ENCODE results near the gene HAP1. TPM values are rescaled to one million over a fixed set of nuclear protein-coding genes. Genes with fewer than 3 reads are reported as not detected.

HAP1 gene
- total RNA-seq, 1 donor from 2014 or later = 0.11 TPM

GRCh38 chr17:41762841-41763240, 28.4 kb upstream of the HAP1 start:
- intact Hi-C loops (cut with micrococcal nuclease) = no loop called here
- no peak overlapping the region for H3K4me3 Mint-ChIP-seq
- no peak overlapping the region for H3K27ac Mint-ChIP-seq
- peaks cover 21% of the 10 kb centered on the region for H3K4me1 Mint-ChIP-seq
- ATAC-seq (ENCODE audit: low read depth) (no peak), DNase-seq (no peak)
- H3K27me3 Mint-ChIP-seq = no peaks in the 10 kb centered on the region
- CTCF ChIA-PET = no interaction called here
- peaks cover 71% of the 10 kb centered on the region for H3K36me3 Mint-ChIP-seq (ENCODE audit: low read depth)
- no peak for TF ChIP-seq CTCF (IDR thresholded peaks at IDR 0.05)
- POLR2A ChIA-PET = interaction anchor here (0.8 kb wide), 1 partner anchor 124 kb away, joined by 9 read pairs; no protein-coding TSS in a partner anchor
- H3K9me3 Mint-ChIP-seq = no peaks in the 10 kb centered on the region

- POLR2A ChIA-PET = interaction anchor here (0.8 kb wide), 1 partner anchor 125 kb away, joined by 9 read pairs; no protein-coding TSS in a partner anchor
- no peak for ATAC-seq (ENCODE audit: low read depth)
- peaks cover 21% of the 10 kb centered on the region for H3K4me1 Mint-ChIP-seq
- H3K27me3 Mint-ChIP-seq = no peaks in the 10 kb centered on the region
- no peaks in the 10 kb centered on the region for H3K9me3 Mint-ChIP-seq
- TF ChIP-seq CTCF (IDR thresholded peaks at IDR 0.05) = no peak
- no peak overlapping the region for H3K4me3 Mint-ChIP-seq
- H3K27ac Mint-ChIP-seq = no peak overlapping the region
- CTCF ChIA-PET = no interaction called here
- intact Hi-C loops (cut with micrococcal nuclease) = no loop called here
- DNase-seq = no peak
- peaks cover 71% of the 10 kb centered on the region for H3K36me3 Mint-ChIP-seq (ENCODE audit: low read depth)
These were observed 27.9 kb upstream of the HAP1 start for GRCh38 chr17:41762391-41762790.

- peaks cover 73% of the 10 kb centered on the region for H3K36me3 Mint-ChIP-seq (ENCODE audit: low read depth)
- H3K9me3 Mint-ChIP-seq = no peaks in the 10 kb centered on the region
- no peaks in the 10 kb centered on the region for H3K27me3 Mint-ChIP-seq
- POLR2A ChIA-PET = interaction anchor here (1.4 kb wide), 1 partner anchor 26 kb away, joined by 9 read pairs; the partner anchor contains the start of gene JUP
- intact Hi-C loops (cut with micrococcal nuclease) = no loop called here
- H3K27ac Mint-ChIP-seq = peak overlapping the region; percentile 79
- H3K4me1 Mint-ChIP-seq = peaks cover 21% of the 10 kb centered on the region
- H3K4me3 Mint-ChIP-seq = peak overlapping the region; percentile 47
- ATAC-seq (ENCODE audit: low read depth) (peak; percentile 96), DNase-seq (no peak)
- TF ChIP-seq CTCF (IDR thresholded peaks at IDR 0.05) = no peak
- CTCF ChIA-PET = interaction anchor here (0.7 to 1.2 kb wide), 2 partner anchors 25 to 1376 kb away, joined by 3 read pairs; partner anchors contain the start of gene JUP
These were observed 26.4 kb upstream of the HAP1 start for GRCh38 chr17:41760878-41761277.

- H3K4me1 Mint-ChIP-seq = peaks cover 21% of the 10 kb centered on the region
- no peaks in the 10 kb centered on the region for H3K27me3 Mint-ChIP-seq
- CTCF ChIA-PET = no interaction called here
- ATAC-seq (ENCODE audit: low read depth) = no peak
- DNase-seq = no peak
- no peaks in the 10 kb centered on the region for H3K9me3 Mint-ChIP-seq
- H3K27ac Mint-ChIP-seq = no peak overlapping the region
- peaks cover 71% of the 10 kb centered on the region for H3K36me3 Mint-ChIP-seq (ENCODE audit: low read depth)
- no peak overlapping the region for H3K4me3 Mint-ChIP-seq
- intact Hi-C loops (cut with micrococcal nuclease) = no loop called here
- TF ChIP-seq CTCF (IDR thresholded peaks at IDR 0.05) = no peak
- POLR2A ChIA-PET = no interaction called here
These were observed 24.2 kb upstream of the HAP1 start for GRCh38 chr17:41758601-41759000.

GRCh38 chr17:41754066-41754465, 19.6 kb upstream of the HAP1 start:
- TF ChIP-seq CTCF (IDR thresholded peaks at IDR 0.05) = no peak
- Mint-ChIP-seq H3K9me3 (no peaks in the 10 kb centered on the region), H3K27ac (no peak overlapping the region), H3K36me3 (ENCODE audit: low read depth) (peaks cover 39% of the 10 kb centered on the region), H3K27me3 (no peaks in the 10 kb centered on the region), H3K4me3 (no peak overlapping the region), H3K4me1 (no peaks in the 10 kb centered on the region)
- POLR2A ChIA-PET = no interaction called here
- intact Hi-C loops (cut with micrococcal nuclease) = no loop called here
- ATAC-seq (ENCODE audit: low read depth) (no peak), DNase-seq (no peak)
- CTCF ChIA-PET = interaction anchor here (1.2 kb wide), 1 partner anchor 58 kb away, joined by 4 read pairs; no protein-coding TSS in a partner anchor
